Measurements from ENCODE around the gene QRSL1.

The QRSL1 gene

GRCh38 chr6:106674541-106675229 is 45.3 kb downstream of the QRSL1 start:
- no peaks in the 10 kb centered on the region for H3K27me3 ChIP-seq
- no peaks in the 10 kb centered on the region for H3K9me3 ChIP-seq
- no peaks in the 10 kb centered on the region for H3K4me1 ChIP-seq
- DNase-seq = no peak
- intact Hi-C loops (cut with DNase I; ENCODE audit: low total_unique reads) = no loop called here
- no peak for TF ChIP-seq CTCF (IDR thresholded peaks at IDR 0.05)
- H3K4me3 ChIP-seq = no peak overlapping the region
- H3K27ac ChIP-seq = no peak overlapping the region
- H3K36me3 ChIP-seq = no peaks in the 10 kb centered on the region

- intact Hi-C loops (cut with DNase I; ENCODE audit: low total_unique reads) = no loop called here
- Histone ChIP-seq H3K27me3 (no peaks in the 10 kb centered on the region), H3K27ac (no peak overlapping the region), H3K4me1 (no peaks in the 10 kb centered on the region), H3K9me3 (no peaks in the 10 kb centered on the region), H3K36me3 (no peaks in the 10 kb centered on the region), H3K4me3 (no peak overlapping the region)
- no peak for TF ChIP-seq CTCF (IDR thresholded peaks at IDR 0.05)
- DNase-seq = no peak
These were observed 47.9 kb downstream of the QRSL1 start for GRCh38 chr6:106677282-106677681.

GRCh38 chr6:106684011-106684410 is 54.6 kb downstream of the QRSL1 start:
- no peak overlapping the region for H3K27ac ChIP-seq
- H3K27me3 ChIP-seq = no peaks in the 10 kb centered on the region
- no peak for DNase-seq
- H3K4me1 ChIP-seq = no peaks in the 10 kb centered on the region
- H3K36me3 ChIP-seq = no peaks in the 10 kb centered on the region
- intact Hi-C loops (cut with DNase I; ENCODE audit: low total_unique reads) = no loop called here
- H3K4me3 ChIP-seq = no peak overlapping the region
- no peaks in the 10 kb centered on the region for H3K9me3 ChIP-seq
- TF ChIP-seq CTCF (IDR thresholded peaks at IDR 0.05) = no peak

GRCh38 chr6:106685833-106686232 is 56.5 kb downstream of the QRSL1 start:
- H3K27ac ChIP-seq = no peak overlapping the region
- no peaks in the 10 kb centered on the region for H3K4me1 ChIP-seq
- no peaks in the 10 kb centered on the region for H3K9me3 ChIP-seq
- TF ChIP-seq CTCF (IDR thresholded peaks at IDR 0.05) = no peak
- no peaks in the 10 kb centered on the region for H3K27me3 ChIP-seq
- no peaks in the 10 kb centered on the region for H3K36me3 ChIP-seq
- no peak for DNase-seq
- intact Hi-C loops (cut with DNase I; ENCODE audit: low total_unique reads) = no loop called here
- H3K4me3 ChIP-seq = no peak overlapping the region

- TF ChIP-seq CTCF (IDR thresholded peaks at IDR 0.05) = no peak
- Histone ChIP-seq H3K27me3 (no peaks in the 10 kb centered on the region), H3K36me3 (no peaks in the 10 kb centered on the region), H3K4me3 (no peak overlapping the region), H3K27ac (no peak overlapping the region), H3K4me1 (peaks cover 0 to 17% (median 5%) of the 10 kb centered on the region in 4 donors), H3K9me3 (no peaks in the 10 kb centered on the region)
- no peak for DNase-seq
- intact Hi-C loops (cut with DNase I; ENCODE audit: low total_unique reads) = no loop called here
These were observed 59.0 kb downstream of the QRSL1 start for GRCh38 chr6:106688177-106688951.
